HG03196 (cell line): ENCODE measurements around the gene HOXD4.

Experiments used
- ATAC-seq: cut with Tn5 transposase; IDR thresholded peaks from one replicate; pipeline ENCODE4 v1.9.1; 2021; ENCODE audit not compliant: unreplicated experiment

The HOXD4 gene

GRCh38 chr2:176139661-176140512, 11.5 kb upstream of the HOXD4 start:
- ATAC-seq: no peak

- ATAC-seq: peak; percentile 92
These were observed 10.6 kb upstream of the HOXD4 start for GRCh38 chr2:176140513-176141317.

GRCh38 chr2:176142281-176142680, 9.1 kb upstream of the HOXD4 start:
- ATAC-seq: no peak

DNA sequence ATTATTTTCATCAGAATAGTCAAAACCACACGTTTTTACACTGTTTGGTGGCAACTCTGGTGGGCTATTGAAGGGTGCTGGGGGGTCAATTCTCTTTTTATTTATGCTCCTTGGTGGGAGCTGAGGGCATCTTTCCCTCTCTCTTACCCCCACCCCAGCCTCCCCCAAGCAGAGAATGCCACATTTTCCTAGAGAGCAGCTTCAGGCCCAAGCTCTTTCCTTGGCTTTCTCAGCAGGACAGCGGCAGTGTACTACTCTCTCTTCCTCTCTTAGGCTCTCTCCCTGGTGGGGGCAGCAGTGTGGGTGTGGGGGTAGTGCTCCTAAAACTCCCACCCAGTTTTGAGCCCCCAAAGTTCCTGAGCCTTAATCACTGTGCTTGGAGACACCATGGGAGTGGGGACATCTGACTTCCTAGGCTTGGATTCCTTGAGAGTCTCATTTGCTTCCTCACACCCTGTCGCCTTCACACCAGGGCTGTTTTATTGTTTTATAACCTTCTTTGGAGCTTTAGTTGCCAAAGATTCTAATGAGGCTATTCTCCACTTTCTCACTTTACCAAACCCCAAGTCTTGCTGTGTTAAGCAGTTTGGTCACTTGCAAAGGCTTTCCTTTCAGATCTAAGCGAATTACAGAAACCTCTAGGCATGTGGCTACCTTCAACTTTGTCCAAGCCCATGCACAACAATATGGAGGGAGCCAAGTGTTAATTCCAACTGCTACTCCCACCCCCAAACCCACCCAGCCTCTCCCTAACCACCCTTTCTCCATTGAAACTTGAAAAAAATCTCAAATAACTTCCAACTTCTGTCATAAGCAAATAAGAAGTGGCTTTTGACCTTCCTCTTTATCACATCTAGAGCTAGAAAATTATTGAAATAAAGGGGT, 6.0 kb upstream of the HOXD4 start:
- no peak for ATAC-seq

DNA sequence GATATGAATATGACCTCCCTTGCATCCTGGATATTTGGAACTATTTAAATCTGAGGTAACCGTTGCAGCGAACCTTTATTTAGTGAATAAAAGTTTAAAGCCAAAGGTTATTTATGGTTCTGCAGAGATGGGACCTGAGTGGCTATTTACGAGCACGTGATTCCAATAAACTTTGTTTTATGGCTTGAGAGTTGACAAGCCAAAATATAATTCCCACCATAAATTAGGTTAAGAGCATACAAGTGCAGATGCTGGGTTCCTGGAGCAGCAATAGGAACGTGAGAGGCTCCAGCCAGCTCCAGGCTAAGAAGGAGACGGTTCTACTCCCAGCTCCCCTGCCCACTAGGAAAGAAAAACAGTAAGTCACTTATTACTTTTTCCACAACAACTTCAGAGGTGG, 5.2 kb upstream of the HOXD4 start:
- no peak for ATAC-seq

DNA sequence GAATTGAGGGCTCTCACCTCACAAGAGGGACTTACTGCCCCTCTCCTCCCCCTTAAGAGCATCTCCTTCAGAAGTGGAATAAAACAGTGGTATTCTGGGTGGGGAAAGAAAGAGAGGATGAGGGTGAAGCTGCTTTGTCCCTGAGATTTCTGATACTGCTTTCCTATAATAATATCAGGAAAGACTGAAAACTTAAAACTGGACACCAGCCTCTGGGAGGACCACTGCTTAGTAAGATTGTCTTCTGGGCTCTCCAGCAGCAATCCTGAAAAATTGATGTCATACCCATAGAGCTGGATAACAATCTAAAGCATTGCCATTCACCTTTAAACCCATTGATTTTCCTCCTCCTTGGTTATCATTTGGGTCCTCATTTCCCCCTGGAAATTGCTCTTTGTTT, 4.7 kb upstream of the HOXD4 start:
- ATAC-seq: no peak

DNA sequence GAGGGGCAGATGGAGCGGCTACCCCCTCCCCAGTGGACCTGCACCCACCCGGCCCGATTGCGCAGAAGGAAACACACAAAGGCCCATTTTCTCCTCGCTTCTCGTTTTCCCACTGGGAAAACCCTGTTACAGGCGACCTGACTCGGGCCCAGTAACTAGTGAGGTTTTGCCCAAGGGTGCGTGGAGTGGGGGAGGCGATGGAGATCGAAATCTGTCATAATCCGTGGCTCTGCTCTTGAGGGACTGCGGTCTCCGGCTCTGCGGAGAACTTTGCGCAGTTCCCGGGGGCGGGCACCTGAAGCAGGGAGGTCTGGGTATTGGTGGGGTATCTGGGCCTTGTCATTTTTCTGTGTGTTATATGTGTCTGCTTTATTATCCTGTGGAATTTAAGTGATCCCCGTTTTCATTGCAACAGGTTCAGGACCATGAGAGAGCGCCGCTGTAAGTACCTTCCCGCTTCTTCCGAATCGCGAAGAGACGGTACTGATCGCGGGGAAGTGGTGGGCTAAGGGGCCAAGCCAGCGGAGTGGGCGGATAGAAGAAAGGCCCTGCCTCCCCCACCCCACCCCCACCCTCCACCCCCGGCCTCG, 4.0 kb upstream of the HOXD4 start:
- no peak for ATAC-seq

GRCh38 chr2:176147800-176148496, 3.4 kb upstream of the HOXD4 start:
- ATAC-seq: no peak

GRCh38 chr2:176148751-176149421, 2.5 kb upstream of the HOXD4 start:
- ATAC-seq: no peak

DNA sequence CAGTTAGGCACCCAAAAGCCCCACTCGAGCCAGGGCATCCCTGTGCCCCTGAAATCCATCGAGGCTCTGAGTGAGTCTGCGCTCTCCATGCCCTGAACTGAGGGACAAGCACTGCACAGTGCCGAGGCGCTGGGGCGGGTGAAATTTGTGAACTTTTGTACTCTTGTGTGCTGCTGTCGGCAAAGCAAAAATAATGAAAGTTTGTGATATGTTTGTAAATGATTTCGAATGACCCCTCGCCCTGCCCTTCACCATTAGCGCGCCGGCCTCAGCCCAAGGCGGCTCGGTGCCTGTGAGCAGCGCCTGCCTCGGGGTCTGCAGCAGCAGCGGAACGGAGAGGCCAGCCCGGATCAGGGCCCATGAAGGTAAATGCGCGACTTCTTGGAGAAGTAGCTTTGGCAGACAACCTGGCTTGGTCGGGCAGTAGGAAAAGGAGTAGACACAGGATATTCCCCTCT, 1.8 kb upstream of the HOXD4 start:
- ATAC-seq: no peak

DNA sequence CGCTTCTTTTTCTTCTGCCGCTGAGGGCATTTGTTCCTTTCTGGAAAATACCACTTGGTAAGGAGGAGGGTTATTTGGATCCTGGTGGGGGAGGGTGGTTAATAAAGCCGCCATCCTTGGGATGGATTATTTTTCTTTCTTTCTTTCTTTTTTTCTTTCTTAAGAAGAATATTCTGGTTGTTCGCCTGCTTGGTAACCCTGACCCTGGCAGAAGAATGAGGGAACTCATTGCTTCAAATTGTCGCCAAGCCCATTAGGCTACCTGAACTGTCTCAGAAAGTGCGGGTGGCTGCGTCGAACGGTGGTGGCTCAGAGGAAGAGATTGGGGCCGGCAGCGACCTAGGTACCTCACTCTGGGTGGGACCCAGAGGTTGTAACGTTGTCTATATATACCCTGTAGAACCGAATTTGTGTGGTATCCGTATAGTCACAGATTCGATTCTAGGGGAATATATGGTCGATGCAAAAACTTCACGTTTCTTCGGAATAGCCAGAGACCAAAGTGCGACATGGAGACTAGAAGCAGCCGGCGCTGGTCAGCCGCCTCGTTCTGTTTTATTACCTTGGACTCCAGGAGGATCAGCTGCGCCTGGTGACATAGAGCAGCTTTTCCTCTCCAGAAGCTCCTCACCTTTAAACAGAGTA, 1.3 kb upstream of the HOXD4 start:
- ATAC-seq: no peak

GRCh38 chr2:176150584-176151441, 537 bp upstream of the HOXD4 start:
- ATAC-seq: no peak

DNA sequence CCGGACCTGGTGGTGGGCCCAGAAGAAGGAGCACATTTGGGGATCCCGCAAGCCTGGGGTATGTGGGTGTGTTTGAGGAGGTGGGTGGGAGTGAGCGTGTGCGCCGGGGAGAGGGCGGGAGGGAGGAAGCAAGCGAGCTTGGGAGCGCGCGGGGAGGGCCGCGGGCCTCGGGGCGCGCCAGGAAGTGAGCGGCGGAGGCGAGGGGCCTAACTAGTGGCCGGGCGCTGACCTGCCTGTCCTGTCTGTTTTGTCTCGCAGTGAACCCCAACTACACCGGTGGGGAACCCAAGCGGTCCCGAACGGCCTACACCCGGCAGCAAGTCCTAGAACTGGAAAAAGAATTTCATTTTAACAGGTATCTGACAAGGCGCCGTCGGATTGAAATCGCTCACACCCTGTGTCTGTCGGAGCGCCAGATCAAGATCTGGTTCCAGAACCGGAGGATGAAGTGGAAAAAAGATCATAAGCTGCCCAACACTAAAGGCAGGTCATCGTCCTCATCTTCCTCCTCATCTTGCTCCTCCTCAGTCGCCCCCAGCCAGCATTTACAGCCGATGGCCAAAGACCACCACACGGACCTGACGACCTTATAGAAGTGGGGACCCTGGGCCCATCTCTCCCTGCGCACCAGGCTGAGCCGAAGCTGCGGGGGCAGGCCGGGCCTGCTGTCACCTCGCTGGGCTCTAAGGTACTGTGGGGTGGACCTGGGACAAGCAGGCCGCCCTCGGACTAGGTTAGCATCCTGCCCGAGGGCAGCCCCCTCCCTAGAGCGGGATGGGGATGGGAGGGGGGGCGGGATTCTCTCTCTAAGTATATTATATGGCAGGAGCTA, 1.2 kb downstream of the HOXD4 start:
- ATAC-seq: no peak

- ATAC-seq: no peak
These were observed 3.4 kb downstream of the HOXD4 start for GRCh38 chr2:176154576-176155252.

DNA sequence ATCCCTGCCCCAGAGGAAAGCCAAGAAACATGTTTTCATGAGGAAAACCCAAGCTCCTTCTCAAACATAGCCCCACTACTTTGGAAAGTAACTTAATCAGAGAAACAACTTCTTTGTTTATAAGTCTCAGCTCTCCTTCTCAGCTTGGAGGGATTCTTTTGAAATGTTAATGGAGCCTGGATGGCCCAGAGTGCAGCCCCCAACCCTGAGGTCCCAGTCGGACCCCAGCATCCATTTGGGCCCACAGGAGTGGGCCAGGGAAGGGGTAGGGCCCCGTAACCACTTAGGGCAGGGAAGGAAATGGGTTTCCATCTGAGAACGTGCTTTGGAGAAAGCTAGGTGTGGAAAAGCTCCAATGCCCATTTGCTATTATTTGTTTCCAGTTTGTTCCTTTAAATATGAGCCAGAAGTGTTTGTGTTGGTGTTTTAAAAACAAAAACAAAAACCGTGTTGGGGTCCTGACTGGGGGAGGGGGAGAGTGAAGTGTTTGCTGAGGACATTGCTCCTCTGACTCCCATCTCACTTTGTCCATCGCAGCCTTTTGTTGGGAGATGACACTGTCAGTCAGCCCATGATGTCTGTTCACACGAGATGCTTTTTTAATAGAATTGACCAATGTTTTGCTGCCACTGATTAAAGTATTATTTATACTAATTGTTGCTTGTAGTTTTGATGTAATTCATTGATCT, 4.2 kb downstream of the HOXD4 start:
- no peak for ATAC-seq

DNA sequence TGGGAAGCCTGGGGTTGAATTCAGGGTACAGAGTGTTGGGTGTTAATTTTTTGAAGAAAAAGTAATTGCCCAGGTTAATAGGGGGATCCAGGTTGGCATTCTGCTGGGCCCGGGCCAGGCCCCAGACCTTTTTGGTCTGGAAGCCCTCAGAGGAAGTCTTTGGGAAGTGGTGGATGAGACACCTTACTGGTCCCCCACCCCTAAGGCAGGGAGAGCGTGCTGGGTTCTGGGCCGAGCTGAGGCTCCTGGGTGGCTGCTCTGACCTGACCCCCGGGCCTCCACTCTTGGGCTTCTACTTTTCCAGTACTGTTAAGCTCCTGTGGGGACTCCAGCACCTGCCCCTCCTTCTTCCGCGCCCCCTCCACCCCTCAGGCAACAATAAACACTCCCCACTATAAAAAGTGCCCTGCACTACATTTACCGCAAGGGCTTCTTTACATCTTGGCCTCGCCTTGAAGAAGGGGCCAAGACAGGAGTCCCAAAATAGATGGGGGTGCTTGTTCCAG, 5.0 kb downstream of the HOXD4 start:
- no peak for ATAC-seq
